ENCODE measurements around the gene DAB1. TPM values are rescaled to one million over a fixed set of nuclear protein-coding genes. Genes with fewer than 3 reads are reported as not detected.

Gene DAB1
- total and polyA plus RNA-seq, 7 donors = under 0.01 to 1.1 (median 0.75) TPM; not detected in 1

- no peak overlapping the region for H3K4me3 ChIP-seq
- no peaks in the 10 kb centered on the region for H3K27me3 ChIP-seq
- no peak overlapping the region for H3K27ac ChIP-seq
- intact Hi-C loops (cut with DNase I) = no loop called here
- TF ChIP-seq POLR2A (IDR thresholded peaks at IDR 0.05) = no peak
- TF ChIP-seq POLR2AphosphoS5 (IDR thresholded peaks at IDR 0.05) = no peak
- no peak for TF ChIP-seq EP300 (IDR thresholded peaks at IDR 0.05)
- TF ChIP-seq CTCF (IDR thresholded peaks at IDR 0.05) = no peak
- no peaks in the 10 kb centered on the region for H3K4me1 ChIP-seq
- DNase-seq = no peak
- WGBS, 2 donors = 75 to 85% methylated on average over 3 of the region's 3 CpGs
- H3K36me3 ChIP-seq = no peaks in the 10 kb centered on the region
- H3K9me3 ChIP-seq = no peaks in the 10 kb centered on the region
Measured at GRCh38 chr1:57248830-57249229, 175.0 kb downstream of the DAB1 start.

GRCh38 chr1:57238233-57238781, 185.6 kb downstream of the DAB1 start:
- Histone ChIP-seq H3K36me3 (no peaks in the 10 kb centered on the region), H3K4me1 (no peaks in the 10 kb centered on the region), H3K4me3 (no peak overlapping the region), H3K9me3 (no peaks in the 10 kb centered on the region), H3K27me3 (no peaks in the 10 kb centered on the region), H3K27ac (no peak overlapping the region)
- no peak for TF ChIP-seq EP300 (IDR thresholded peaks at IDR 0.05)
- TF ChIP-seq POLR2AphosphoS5 (IDR thresholded peaks at IDR 0.05) = no peak
- no peak for TF ChIP-seq CTCF (IDR thresholded peaks at IDR 0.05)
- TF ChIP-seq POLR2A (IDR thresholded peaks at IDR 0.05) = no peak
- intact Hi-C loops (cut with DNase I) = no loop called here
- WGBS, 2 donors = 84 to 93% methylated on average over 3 of the region's 3 CpGs
- no peak for DNase-seq

- no peaks in the 10 kb centered on the region for H3K27me3 ChIP-seq
- DNase-seq = no peak
- no peak overlapping the region for H3K27ac ChIP-seq
- no peak for TF ChIP-seq POLR2AphosphoS5 (IDR thresholded peaks at IDR 0.05)
- no peak for TF ChIP-seq CTCF (IDR thresholded peaks at IDR 0.05)
- no peak for TF ChIP-seq POLR2A (IDR thresholded peaks at IDR 0.05)
- TF ChIP-seq EP300 (IDR thresholded peaks at IDR 0.05) = no peak
- intact Hi-C loops (cut with DNase I) = no loop called here
- H3K4me3 ChIP-seq = no peak overlapping the region
- no peaks in the 10 kb centered on the region for H3K9me3 ChIP-seq
- no peaks in the 10 kb centered on the region for H3K4me1 ChIP-seq
- H3K36me3 ChIP-seq = no peaks in the 10 kb centered on the region
- 68 to 71% methylated on average over 10 of the region's 10 CpGs for WGBS, 2 donors
Measured at GRCh38 chr1:57235730-57236510, 187.9 kb downstream of the DAB1 start.

- intact Hi-C loops (cut with DNase I) = no loop called here
Measured at GRCh38 chr1:57234459-57234858, 189.4 kb downstream of the DAB1 start.

More at GRCh38 chr1:57234459-57234858, 189.4 kb downstream of the DAB1 start:
- Histone ChIP-seq H3K27ac (no peak overlapping the region), H3K27me3 (no peaks in the 10 kb centered on the region), H3K4me3 (no peak overlapping the region), H3K4me1 (no peaks in the 10 kb centered on the region), H3K36me3 (no peaks in the 10 kb centered on the region), H3K9me3 (no peaks in the 10 kb centered on the region)
- no peak for TF ChIP-seq POLR2A (IDR thresholded peaks at IDR 0.05)
- no peak for TF ChIP-seq POLR2AphosphoS5 (IDR thresholded peaks at IDR 0.05)
- no peak for TF ChIP-seq EP300 (IDR thresholded peaks at IDR 0.05)
- TF ChIP-seq CTCF (IDR thresholded peaks at IDR 0.05) = no peak
- DNase-seq = no peak

Data from sigmoid colon (tissue), 7 donors.